IPS DF 19.7 (cell line): ENCODE measurements around the gene SOX6.
A peak's percentile ranks its signal among the peaks of the same experiment; 100 is the strongest.

ENCODE experiments used
- DNase-seq: peaks from one replicate; pipeline ENCODE4 v3.0.0-alpha.2; 2013; ENCODE audit warnings: low read depth, low spot score

SOX6 gene

GRCh38 chr11:16193897-16194381 lies 162.4 kb downstream of the SOX6 start:
- no peak for DNase-seq

DNA sequence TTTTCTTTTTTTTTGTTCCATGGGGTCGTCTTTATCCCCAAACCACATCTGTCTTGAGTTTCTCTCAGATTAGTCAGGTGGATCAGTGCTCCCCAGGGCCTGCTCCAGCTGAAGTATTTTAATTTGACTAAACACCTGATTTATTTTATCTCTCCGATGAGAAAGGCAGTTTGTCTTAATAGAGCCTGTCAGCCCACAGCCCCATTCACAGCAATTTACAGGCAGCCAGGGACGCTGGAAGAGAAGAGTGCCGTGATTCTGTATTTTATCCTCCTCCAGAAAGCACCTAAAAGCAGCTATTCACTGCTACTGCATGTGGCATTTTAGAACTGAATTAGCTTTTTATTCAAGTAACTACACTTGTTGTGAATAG lies 164.5 kb downstream of the SOX6 start:
- DNase-seq, result no peak

DNA sequence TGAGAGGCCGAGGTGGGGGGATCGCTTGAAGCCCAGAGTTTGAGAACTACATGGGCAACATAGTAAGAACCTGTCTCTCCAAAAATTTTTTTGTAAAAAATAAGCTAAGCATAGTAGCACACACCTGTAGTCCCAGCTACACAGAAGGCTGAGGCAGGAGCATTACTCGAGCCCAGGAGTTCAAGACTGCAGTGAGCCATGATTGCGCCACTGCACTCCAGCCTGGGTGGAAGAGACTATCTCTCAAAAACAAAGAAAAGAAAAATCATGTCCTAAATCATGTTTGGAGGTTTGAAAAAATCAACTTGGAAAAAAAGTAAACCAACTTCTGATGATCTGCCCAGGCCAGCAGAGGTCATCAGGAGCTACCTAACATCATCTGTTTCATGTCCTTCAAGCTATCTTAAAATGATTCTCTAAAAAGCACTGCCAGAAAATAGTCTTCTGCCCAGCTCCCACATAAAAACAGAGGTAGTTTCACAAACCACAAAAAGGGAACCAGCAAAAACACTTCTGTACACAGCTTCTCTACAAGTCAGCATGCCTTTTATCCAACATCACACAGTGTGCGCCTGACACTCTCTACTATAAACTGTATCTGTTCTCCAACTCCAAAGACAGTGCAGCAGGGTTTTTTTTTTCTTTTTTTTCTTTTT lies 165.0 kb downstream of the SOX6 start:
- no peak for DNase-seq

- DNase-seq, result no peak
These were observed 169.7 kb downstream of the SOX6 start for GRCh38 chr11:16186680-16187079.

DNA sequence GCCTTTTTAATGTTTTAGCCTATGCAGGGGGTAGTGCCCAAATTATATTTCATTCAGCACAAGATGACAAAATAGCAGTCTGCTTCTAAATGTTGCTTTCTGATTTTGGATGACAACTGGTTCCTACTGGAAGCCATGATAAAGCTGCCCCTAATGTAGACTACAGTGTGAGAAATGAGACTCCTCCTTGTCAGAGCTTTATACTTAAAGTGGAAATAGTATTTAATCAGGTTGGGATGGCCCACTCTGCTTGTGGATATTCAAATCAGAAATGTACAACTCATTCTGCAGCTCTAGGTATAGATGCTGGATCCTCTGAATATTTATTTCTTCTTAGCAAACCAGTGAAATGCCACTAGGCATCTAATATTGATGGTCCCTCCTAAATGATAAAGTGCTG lies 171.3 kb downstream of the SOX6 start:
- no peak for DNase-seq

DNA sequence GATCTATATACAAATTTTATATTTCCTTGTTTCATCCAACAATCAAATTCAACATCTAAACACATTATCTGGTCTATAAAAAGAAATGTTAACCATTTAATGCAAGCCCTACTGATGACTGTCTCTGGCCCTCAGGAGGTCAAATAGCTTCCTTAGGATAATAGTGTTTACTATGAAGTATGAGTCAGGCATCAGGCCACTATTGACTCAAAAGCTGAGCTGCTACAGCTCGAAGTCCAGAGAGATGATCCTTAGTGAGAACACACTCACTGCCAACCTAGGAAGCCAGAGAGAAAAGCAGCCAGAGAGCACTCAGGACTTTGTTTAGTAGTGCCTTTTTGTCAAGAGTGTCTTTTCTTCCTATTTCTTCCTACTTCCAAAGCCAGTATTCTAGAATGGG lies 171.8 kb downstream of the SOX6 start:
- no peak for DNase-seq

DNA sequence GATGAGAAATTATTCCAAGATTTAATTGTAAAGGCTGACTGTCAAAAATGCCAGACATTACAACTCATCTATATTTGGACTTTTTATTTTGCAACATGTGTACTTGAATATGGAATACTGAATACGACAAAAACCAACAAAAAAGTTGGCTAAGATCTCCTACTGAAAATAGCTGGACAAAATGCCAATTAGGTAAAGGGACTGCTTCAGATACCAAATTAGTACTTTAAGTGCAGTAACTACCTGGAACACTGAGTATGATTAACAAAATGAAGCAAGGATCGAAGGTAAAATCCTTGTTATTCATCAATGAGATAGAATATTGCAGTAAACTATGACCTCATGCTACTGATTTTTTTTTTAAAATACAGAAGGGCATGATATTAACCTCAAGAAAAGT lies 173.8 kb downstream of the SOX6 start:
- DNase-seq, result no peak

- peak; percentile 33 for DNase-seq
These were observed 175.5 kb downstream of the SOX6 start for GRCh38 chr11:16180868-16181267.

DNA sequence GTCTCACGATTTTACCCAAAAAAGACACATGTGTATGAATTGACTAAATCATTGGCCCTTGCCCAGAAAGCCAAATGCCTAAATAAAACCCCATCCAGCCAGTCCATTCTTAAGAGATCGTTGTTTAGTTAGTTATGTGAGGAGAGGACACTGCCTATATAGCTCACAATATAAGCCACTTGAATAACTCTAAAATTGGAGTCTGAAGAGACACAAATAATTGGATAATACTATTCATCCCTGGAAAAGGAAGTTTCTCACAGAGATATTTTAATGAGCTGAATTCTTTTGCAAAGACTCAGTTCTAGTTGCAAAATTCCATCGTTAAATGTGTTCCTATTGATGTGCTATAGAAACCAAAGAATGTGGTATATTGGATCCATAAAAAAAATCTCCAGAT lies 176.7 kb downstream of the SOX6 start:
- no peak for DNase-seq

GRCh38 chr11:16178273-16178672 lies 178.1 kb downstream of the SOX6 start:
- no peak for DNase-seq

- DNase-seq, result no peak
These were observed 178.7 kb downstream of the SOX6 start for GRCh38 chr11:16177688-16178087.

DNA sequence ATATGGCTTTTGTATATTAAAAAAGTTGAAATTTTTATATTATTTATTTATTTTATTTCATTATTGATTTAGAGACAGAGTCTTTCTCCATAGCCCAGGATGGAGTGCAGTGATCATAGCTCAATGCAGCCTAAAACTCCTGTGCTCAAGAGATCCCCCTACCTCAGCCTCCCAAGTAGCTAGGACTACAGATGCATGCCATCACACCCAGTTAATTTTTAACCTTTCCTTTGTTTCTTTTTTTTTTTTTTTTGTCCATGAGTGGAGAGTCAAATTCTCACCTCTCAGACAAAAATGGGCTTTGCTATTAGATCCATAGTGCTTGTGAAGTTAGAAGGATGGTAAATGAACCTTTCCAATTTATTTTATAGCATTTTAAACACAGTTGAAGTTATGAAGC lies 182.5 kb downstream of the SOX6 start:
- no peak for DNase-seq

GRCh38 chr11:16171882-16172281 lies 184.5 kb downstream of the SOX6 start:
- no peak for DNase-seq

DNA sequence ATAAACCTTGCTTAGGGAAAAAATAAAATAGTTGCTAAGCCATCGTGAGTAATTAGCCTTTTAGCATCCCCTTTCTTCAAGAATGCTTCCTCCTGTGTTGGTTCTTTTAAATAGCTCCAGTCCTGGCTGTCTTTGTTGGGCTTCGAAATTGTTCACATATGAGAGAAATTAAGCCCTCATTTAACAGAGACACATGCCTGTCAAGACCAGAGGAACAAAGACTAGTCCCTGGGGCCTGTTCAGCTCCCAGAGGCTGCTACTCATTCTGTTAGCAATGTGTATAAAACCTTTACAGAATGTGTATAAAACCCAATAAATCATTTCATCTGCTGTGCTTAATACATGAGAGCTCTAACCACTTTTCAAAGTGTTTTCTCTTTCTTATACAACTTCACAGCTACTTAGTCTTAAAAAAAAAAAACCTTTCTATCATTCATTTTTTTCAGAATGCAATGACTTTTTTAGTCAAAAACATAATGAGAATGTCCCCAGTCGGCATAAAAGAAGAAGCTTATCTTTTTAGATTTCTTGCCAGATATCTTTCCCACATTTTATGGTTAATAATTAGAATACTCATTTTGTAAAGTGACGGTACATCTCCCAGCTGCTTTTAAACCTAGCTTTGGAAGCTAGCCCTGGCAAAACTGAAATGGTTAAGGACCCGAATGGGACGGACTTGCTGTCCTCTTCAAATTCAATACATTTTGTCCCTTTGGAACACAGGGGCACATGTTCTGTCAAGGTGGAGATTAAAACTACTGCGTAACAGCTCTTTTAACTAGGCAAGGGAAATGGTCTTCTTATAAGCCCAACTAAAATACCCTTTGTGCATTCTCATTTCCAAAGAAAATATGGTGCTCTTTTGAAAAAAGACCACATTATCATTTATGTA lies 186.1 kb downstream of the SOX6 start:
- no peak for DNase-seq

GRCh38 chr11:16169541-16169940 lies 186.8 kb downstream of the SOX6 start:
- DNase-seq, result no peak

DNA sequence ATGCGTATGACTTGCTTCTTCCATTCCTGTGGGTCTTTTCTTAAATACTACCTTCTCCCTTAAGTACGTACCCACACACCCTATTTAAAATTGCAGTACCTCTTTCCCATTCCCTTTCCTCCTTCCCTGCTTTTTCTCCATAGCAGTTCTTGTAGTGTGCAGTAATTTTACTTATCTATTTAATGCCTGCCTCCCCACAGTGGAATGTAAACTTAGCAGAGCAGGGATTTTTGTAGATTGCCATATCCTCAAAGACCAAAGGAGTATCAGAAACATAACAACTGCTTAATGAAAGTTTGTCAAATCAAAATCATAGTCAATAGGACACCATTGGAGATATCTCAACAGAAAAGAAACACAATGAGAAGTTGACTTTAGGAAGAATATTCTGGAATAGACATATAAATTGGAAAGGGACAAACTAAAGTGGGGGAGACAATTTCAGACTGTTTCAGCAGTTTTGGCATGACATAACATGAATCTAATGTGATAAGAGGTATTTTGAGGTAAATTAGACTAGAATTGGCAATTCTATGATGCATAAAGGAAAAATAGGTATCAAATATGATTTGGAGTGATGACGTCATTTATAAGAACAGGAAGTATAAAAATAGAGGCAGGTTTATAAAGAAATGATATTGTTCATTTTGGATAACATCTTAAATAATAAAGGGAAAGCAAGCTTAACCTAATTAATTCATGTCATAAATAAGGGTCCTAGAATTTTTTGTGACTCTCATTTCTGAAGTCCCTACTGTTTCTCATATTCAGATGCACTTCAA lies 188.4 kb downstream of the SOX6 start:
- no peak for DNase-seq

GRCh38 chr11:16166571-16166970 lies 189.8 kb downstream of the SOX6 start:
- no peak for DNase-seq

DNA sequence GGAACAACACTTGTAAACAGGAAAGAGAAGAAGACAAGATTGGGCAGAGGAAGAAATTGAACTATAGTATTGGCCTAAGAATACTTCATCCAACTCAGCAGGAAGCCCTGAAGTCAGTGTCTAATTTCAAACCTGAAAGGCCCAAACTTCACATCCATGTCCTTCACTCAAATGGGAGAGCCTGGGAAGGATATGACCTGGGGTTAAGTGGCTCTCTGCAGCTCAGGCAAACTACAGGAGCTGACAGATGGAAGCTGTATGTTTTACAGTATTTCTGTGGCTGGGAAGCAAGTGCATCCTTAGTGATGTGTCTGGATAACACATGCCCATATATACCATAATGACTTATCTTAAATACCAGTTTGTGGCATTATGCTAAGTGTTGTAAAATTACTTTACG lies 196.2 kb downstream of the SOX6 start:
- no peak for DNase-seq

GRCh38 chr11:16158426-16158994 lies 197.8 kb downstream of the SOX6 start:
- DNase-seq, result no peak

- no peak for DNase-seq
These were observed 199.0 kb downstream of the SOX6 start for GRCh38 chr11:16157327-16157726.

- no peak for DNase-seq
These were observed 200.9 kb downstream of the SOX6 start for GRCh38 chr11:16155448-16155847.
